ENCODE results near the gene KRT5. TPM values are rescaled to one million over a fixed set of nuclear protein-coding genes. Genes with fewer than 3 reads are reported as not detected.

Gene KRT5
- total and polyA plus RNA-seq, 2 of the 13 experiments (the other 11 are each of a cell fraction or from before 2014, with no cell fraction given): 0.08 TPM; not detected in 1

DNA sequence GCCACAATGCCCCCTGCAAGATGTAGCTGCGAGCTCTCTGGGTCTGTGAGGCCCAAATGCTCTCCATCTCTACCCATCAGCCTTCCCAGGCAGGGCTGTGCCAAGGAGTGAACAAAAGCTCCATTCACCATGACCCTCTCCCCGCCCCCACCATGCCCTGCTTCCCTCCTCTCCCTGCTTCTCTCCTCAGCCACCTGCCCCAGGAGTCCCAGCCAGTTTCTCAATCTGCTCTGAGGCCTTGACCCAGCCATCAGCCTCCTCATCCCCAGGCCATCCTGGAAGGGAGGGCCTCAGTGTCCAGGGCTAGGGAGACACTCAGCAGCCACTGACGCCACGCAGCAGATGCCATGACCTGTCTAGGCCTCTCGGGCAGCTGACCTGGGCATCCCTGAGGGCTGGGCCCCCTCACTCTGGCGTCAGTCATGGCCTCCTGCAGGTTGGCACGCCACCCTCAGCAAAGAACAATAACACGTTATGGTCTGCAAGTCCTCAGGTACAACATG, 8.5 kb upstream of the KRT5 start:
- FAIRE-seq (no peak), ATAC-seq (no peak), DNase-seq (ENCODE audit: low spot score) (no peak)
- in situ Hi-C loops (cut with HindIII; ENCODE audit: extremely low pct_ligation_motif_present, low pct_unique_long_range_greater_than_20kb): loop anchor here (25.0 kb wide), 1 partner anchor 391 kb away; no protein-coding TSS in a partner anchor
- Histone ChIP-seq H3K9me3 (ENCODE audit: low read length) (no peaks in the 10 kb centered on the region), H3K36me3 (replicated peaks in 1 of 2; ENCODE audit: control insufficient read depth in 1 of 2, insufficient read depth in 2 of 2, low read length in 2 of 2) (no peaks in the 10 kb centered on the region), H3K27me3 (ENCODE audit: control insufficient read depth in 1 of 2, insufficient read depth in 2 of 2, low read length in 2 of 2) (peaks cover 5 to 10% of the 10 kb centered on the region in 2 experiments; a peak in 4 of 5 replicates), H3K4me1 (ENCODE audit: insufficient read depth, low read length) (no peaks in the 10 kb centered on the region), H3K9ac (ENCODE audit: insufficient read depth, low read depth, low read length) (no peak overlapping the region), H3K4me2 (ENCODE audit: low read depth, low read length) (no peak overlapping the region), H3K27ac (ENCODE audit: extremely low read length, insufficient read depth, low read length) (no peak overlapping the region), H4K20me1 (ENCODE audit: insufficient read depth, low read length) (no peaks in the 10 kb centered on the region), H3K4me3 (replicated peaks in 1 of 3; ENCODE audit: insufficient read depth in 1 of 3, low read depth in 2 of 3, low read length in 3 of 3) (no peak overlapping the region), H3K79me2 (ENCODE audit: insufficient read depth, low read length) (no peaks in the 10 kb centered on the region), H2AFZ (ENCODE audit: low read length) (no peak overlapping the region)
- intact Hi-C loops (cut with micrococcal nuclease; ENCODE audit: unreplicated experiment): no loop called here
- no peak for TF ChIP-seq SNAPC2 (CRISPR knock-in tag; IDR thresholded peaks at IDR 0.05)
- TF ChIP-seq CCAR2 (optimal IDR thresholded peaks at IDR 0.05; ENCODE audit: low read depth, low read length): no peak
- TF ChIP-seq, protein P1, sequence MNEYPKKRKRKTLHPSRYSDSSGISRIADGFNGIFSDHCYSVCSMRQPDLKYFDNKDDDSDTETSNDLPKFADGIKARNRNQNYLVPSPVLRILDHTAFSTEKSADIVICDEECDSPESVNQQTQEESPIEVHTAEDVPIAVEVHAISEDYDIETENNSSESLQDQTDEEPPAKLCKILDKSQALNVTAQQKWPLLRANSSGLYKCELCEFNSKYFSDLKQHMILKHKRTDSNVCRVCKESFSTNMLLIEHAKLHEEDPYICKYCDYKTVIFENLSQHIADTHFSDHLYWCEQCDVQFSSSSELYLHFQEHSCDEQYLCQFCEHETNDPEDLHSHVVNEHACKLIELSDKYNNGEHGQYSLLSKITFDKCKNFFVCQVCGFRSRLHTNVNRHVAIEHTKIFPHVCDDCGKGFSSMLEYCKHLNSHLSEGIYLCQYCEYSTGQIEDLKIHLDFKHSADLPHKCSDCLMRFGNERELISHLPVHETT (CRISPR knock-in tag; conservative IDR thresholded peaks at IDR 0.05): no peak
- TF ChIP-seq DR1 (CRISPR knock-in tag; IDR thresholded peaks at IDR 0.05): no peak
- TF ChIP-seq UBTF (CRISPR knock-in tag; IDR thresholded peaks at IDR 0.05): no peak
- TF ChIP-seq, protein P2, sequence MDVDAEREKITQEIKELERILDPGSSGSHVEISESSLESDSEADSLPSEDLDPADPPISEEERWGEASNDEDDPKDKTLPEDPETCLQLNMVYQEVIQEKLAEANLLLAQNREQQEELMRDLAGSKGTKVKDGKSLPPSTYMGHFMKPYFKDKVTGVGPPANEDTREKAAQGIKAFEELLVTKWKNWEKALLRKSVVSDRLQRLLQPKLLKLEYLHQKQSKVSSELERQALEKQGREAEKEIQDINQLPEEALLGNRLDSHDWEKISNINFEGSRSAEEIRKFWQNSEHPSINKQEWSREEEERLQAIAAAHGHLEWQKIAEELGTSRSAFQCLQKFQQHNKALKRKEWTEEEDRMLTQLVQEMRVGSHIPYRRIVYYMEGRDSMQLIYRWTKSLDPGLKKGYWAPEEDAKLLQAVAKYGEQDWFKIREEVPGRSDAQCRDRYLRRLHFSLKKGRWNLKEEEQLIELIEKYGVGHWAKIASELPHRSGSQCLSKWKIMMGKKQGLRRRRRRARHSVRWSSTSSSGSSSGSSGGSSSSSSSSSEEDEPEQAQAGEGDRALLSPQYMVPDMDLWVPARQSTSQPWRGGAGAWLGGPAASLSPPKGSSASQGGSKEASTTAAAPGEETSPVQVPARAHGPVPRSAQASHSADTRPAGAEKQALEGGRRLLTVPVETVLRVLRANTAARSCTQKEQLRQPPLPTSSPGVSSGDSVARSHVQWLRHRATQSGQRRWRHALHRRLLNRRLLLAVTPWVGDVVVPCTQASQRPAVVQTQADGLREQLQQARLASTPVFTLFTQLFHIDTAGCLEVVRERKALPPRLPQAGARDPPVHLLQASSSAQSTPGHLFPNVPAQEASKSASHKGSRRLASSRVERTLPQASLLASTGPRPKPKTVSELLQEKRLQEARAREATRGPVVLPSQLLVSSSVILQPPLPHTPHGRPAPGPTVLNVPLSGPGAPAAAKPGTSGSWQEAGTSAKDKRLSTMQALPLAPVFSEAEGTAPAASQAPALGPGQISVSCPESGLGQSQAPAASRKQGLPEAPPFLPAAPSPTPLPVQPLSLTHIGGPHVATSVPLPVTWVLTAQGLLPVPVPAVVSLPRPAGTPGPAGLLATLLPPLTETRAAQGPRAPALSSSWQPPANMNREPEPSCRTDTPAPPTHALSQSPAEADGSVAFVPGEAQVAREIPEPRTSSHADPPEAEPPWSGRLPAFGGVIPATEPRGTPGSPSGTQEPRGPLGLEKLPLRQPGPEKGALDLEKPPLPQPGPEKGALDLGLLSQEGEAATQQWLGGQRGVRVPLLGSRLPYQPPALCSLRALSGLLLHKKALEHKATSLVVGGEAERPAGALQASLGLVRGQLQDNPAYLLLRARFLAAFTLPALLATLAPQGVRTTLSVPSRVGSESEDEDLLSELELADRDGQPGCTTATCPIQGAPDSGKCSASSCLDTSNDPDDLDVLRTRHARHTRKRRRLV (CRISPR knock-in tag; IDR thresholded peaks at IDR 0.05): no peak
- TF ChIP-seq BCL3 (CRISPR knock-in tag; IDR thresholded peaks at IDR 0.05): no peak
- no peak for TF ChIP-seq ZFP82 (CRISPR knock-in tag; IDR thresholded peaks at IDR 0.05; ENCODE audit: borderline replicate concordance)
- 2% methylated on average over 8 of the region's 8 CpGs for WGBS (ENCODE audit: low lambda C conversion rate)
- ChIA-PET POLR2A (no interaction called here), CTCF (ENCODE audit: low intra/inter-chr PET ratio, low total read pairs) (no interaction called here)
- BruUV-seq (replicated peaks): no TSS peak
